Muscle of leg (tissue), 11 donors: ENCODE results near the gene ZNF771. TPM values are rescaled to one million over a fixed set of nuclear protein-coding genes. Genes with fewer than 3 reads are reported as not detected.
"Not testable (repeated sequence)": the region's sequence is repeated elsewhere in the genome, so short reads cannot be mapped to it uniquely, and the experiment has no call there.

ENCODE experiments used
- DNase-seq: peaks from one replicate; pipeline ENCODE4 v3.0.0; 2013
- H3K27ac ChIP-seq: one replicate; pipeline ENCODE4 v1.5.1; 2013; ENCODE audit warnings: mild to moderate bottlenecking, low read length, control low read depth
- H3K27me3 ChIP-seq: one replicate; pipeline ENCODE4 v1.6.1; 2013; ENCODE audit warnings: low read length; ENCODE audit not compliant: control insufficient read depth, insufficient read depth
- H3K36me3 ChIP-seq: one replicate; pipeline ENCODE4 v1.6.1; 2013; ENCODE audit warnings: low read length; ENCODE audit not compliant: control insufficient read depth, insufficient read depth
- H3K4me1 ChIP-seq: one replicate; pipeline ENCODE4 v1.6.1; 2013; ENCODE audit warnings: low read length; ENCODE audit not compliant: control insufficient read depth, insufficient read depth
- H3K4me3 ChIP-seq: one replicate; pipeline ENCODE4 v1.5.1; 2013; ENCODE audit warnings: low read length, control low read depth
- H3K9me3 ChIP-seq: replicated peaks from 2 replicates; pipeline ENCODE4 v1.6.1; 2013; ENCODE audit warnings: low read depth, low read length; ENCODE audit not compliant: control insufficient read depth
- WGBS: methylation state at CpG from one replicate; pipeline ENCODE4 v1.1.5; 2013; ENCODE audit warnings: missing lambda C conversion rate; ENCODE audit not compliant: insufficient coverage; 5-methylcytosine and 5-hydroxymethylcytosine counted together
- polyA plus RNA-seq, 8 donors: library from polyadenylated mRNA; unstranded; fragments of 120-200 nt; gene quantifications; one replicate each; pipeline versions ENCODE4 v1.2.1 to v1.2.3, GENCODE V29; 2013; ENCODE audit warnings: inconsistent platforms in 1 of 8, low replicate concordance in 1 of 8; ENCODE audit not compliant: insufficient read length in 8 of 8, insufficient read depth in 1 of 8
- total RNA-seq: library from RNA; stranded (reverse); fragments of 120-200 nt; gene quantifications from one replicate; pipeline ENCODE4 v1.2.4, GENCODE V29; 2013

The ZNF771 gene
- total and polyA plus RNA-seq, 9 donors: 4.4 to 8.1 (median 6.9) TPM

- not testable (repeated sequence) for H3K27me3 ChIP-seq, H3K36me3 ChIP-seq, DNase-seq, H3K4me1 ChIP-seq, H3K9me3 ChIP-seq, H3K4me3 ChIP-seq, H3K27ac ChIP-seq
- 97% methylated on average over 4 of the region's 5 CpGs for WGBS
Observed at GRCh38 chr16:30461426-30461825, 54.0 kb downstream of the ZNF771 start.

DNA sequence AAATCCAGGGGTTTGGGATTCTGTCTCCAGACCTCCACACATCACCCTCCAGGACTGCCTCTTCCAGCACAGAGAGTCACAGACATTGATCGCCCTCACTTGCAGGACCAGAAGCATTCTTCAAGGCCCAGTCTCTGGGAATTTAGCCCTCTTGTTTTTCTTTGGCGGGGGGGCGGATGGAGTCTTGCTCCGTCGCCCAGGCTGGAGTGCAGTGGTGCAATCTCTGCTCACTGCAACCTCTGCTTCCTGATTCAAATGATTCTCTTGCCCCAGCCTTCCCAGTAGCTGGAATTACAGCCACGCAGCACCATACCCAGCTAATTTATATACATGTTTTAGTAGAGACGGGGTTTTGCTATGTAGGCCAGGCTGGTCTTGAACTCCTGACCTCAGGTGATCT, 56.7 kb downstream of the ZNF771 start:
- no peak for DNase-seq
- H3K4me3 ChIP-seq: no peak overlapping the region
- H3K36me3 ChIP-seq: no peaks in the 10 kb centered on the region
- H3K27ac ChIP-seq: no peak overlapping the region
- WGBS: 81% methylated on average over 6 of the region's 7 CpGs
- H3K9me3 ChIP-seq: no peaks in the 10 kb centered on the region
- no peaks in the 10 kb centered on the region for H3K27me3 ChIP-seq
- peaks cover 3% of the 10 kb centered on the region for H3K4me1 ChIP-seq

Other genes with a start within 250 kb of the ZNF771 start
- gene CORO1A, start 224.0 kb upstream of the ZNF771 start, total RNA-seq: 4.7 TPM
- gene CORO1A, start 224.0 kb upstream of the ZNF771 start, polyA plus RNA-seq: 10 to 100 TPM; 14.1 to 28.0 (median 20.5) TPM
- gene BOLA2B, start 213.9 kb upstream of the ZNF771 start, total RNA-seq: 81.7 TPM
- gene BOLA2B, start 213.9 kb upstream of the ZNF771 start, polyA plus RNA-seq: 10 to 100 TPM; 24.0 to 34.6 (median 30.5) TPM
- 11.9 TPM for gene SLX1A, start 213.7 kb upstream of the ZNF771 start, total RNA-seq
- 10 to 100 TPM; 11.1 to 27.3 (median 17.7) TPM for gene SLX1A, start 213.7 kb upstream of the ZNF771 start, polyA plus RNA-seq
- 6.3 TPM for gene SULT1A3, start 208.4 kb upstream of the ZNF771 start, total RNA-seq
- 1 to 10 TPM; 2.2 to 6.5 (median 4.2) TPM for gene SULT1A3, start 208.4 kb upstream of the ZNF771 start, polyA plus RNA-seq
- 2.8 TPM for gene NPIPB13, start 159.1 kb upstream of the ZNF771 start, total RNA-seq
- 1 to 10 TPM; 1.8 to 8.3 (median 4.5) TPM for gene NPIPB13, start 159.1 kb upstream of the ZNF771 start, polyA plus RNA-seq
- 34.0 TPM for gene CD2BP2, start 52.3 kb upstream of the ZNF771 start, total RNA-seq
- gene CD2BP2, start 52.3 kb upstream of the ZNF771 start, polyA plus RNA-seq: 10 to 100 TPM; 32.3 to 44.2 (median 38.8) TPM
- 16.9 TPM for gene TBC1D10B, start 37.1 kb upstream of the ZNF771 start, total RNA-seq
- gene TBC1D10B, start 37.1 kb upstream of the ZNF771 start, polyA plus RNA-seq: 10 to 100 TPM; 27.4 to 38.9 (median 33.5) TPM
- gene MYL11, start 32.8 kb upstream of the ZNF771 start, total RNA-seq: 10,279 TPM
- gene MYL11, start 32.8 kb upstream of the ZNF771 start, polyA plus RNA-seq: 1,000 to 10,000 TPM; 4,424 to 9,154 (median 7,934) TPM
- gene SEPTIN1, start 25.0 kb upstream of the ZNF771 start, total RNA-seq: 0.18 TPM
- gene SEPTIN1, start 25.0 kb upstream of the ZNF771 start, polyA plus RNA-seq: 1 to 10 TPM; 1.5 to 4.7 (median 2.5) TPM
- 5.7 TPM for gene ZNF48, start 12.2 kb upstream of the ZNF771 start, total RNA-seq
- gene ZNF48, start 12.2 kb upstream of the ZNF771 start, polyA plus RNA-seq: 1 to 10 TPM; 5.0 to 8.3 (median 6.8) TPM
- gene DCTPP1, start 22.4 kb downstream of the ZNF771 start, total RNA-seq: 13.0 TPM
- 10 to 100 TPM; 30.1 to 36.5 (median 34.0) TPM for gene DCTPP1, start 22.4 kb downstream of the ZNF771 start, polyA plus RNA-seq
- 3.5 TPM for gene SEPHS2, start 38.3 kb downstream of the ZNF771 start, total RNA-seq
- 10 to 100 TPM; 15.3 to 19.8 (median 16.6) TPM for gene SEPHS2, start 38.3 kb downstream of the ZNF771 start, polyA plus RNA-seq
- gene ITGAL, start 65.1 kb downstream of the ZNF771 start, total RNA-seq: 0.89 TPM
- gene ITGAL, start 65.1 kb downstream of the ZNF771 start, polyA plus RNA-seq: 1 to 10 TPM; 1.4 to 2.8 (median 2.2) TPM
- gene ZNF768, start 119.0 kb downstream of the ZNF771 start, total RNA-seq: 25.9 TPM
- 10 to 100 TPM; 28.1 to 35.0 (median 31.4) TPM for gene ZNF768, start 119.0 kb downstream of the ZNF771 start, polyA plus RNA-seq
- gene ZNF747, start 127.3 kb downstream of the ZNF771 start, total RNA-seq: 8.2 TPM
- 1 to 10 TPM; 5.9 to 7.8 (median 7.2) TPM for gene ZNF747, start 127.3 kb downstream of the ZNF771 start, polyA plus RNA-seq
- 5.2 TPM for gene ZNF764, start 150.8 kb downstream of the ZNF771 start, total RNA-seq
- gene ZNF764, start 150.8 kb downstream of the ZNF771 start, polyA plus RNA-seq: 1 to 10 TPM; 6.1 to 9.7 (median 7.9) TPM
- gene ZNF688, start 164.1 kb downstream of the ZNF771 start, total RNA-seq: 10.6 TPM
- 10 to 100 TPM in 3 of 8 donors, 1 to 10 TPM in 5; 7.0 to 14.6 (median 9.3) TPM for gene ZNF688, start 164.1 kb downstream of the ZNF771 start, polyA plus RNA-seq
- gene ZNF785, start 178.1 kb downstream of the ZNF771 start, total RNA-seq: 9.7 TPM
- 10 to 100 TPM; 10.1 to 16.6 (median 12.3) TPM for gene ZNF785, start 178.1 kb downstream of the ZNF771 start, polyA plus RNA-seq
- gene ZNF689, start 202.8 kb downstream of the ZNF771 start, total RNA-seq: 5.8 TPM
- 1 to 10 TPM; 7.0 to 8.7 (median 7.6) TPM for gene ZNF689, start 202.8 kb downstream of the ZNF771 start, polyA plus RNA-seq
- gene PRR14, start 243.4 kb downstream of the ZNF771 start, total RNA-seq: 9.3 TPM
- gene PRR14, start 243.4 kb downstream of the ZNF771 start, polyA plus RNA-seq: 10 to 100 TPM; 19.1 to 24.9 (median 21.7) TPM